Neural crest cell (in vitro differentiated cells): ENCODE results near the gene RPRD1B. TPM values are rescaled to one million over a fixed set of nuclear protein-coding genes. Genes with fewer than 3 reads are reported as not detected.

Experiments
- DNase-seq: peaks from one replicate; pipeline ENCODE4 v3.0.0; 2021; ENCODE audit warnings: low read depth, mixed read lengths, low spot score
- H3K27ac Mint-ChIP-seq: one replicate; pipeline ENCODE4 v1.8.0; 2021; ENCODE audit warnings: mild to moderate bottlenecking, mixed read lengths; ENCODE audit not compliant: unreplicated experiment
- H3K27me3 Mint-ChIP-seq: 2 replicates; pipeline ENCODE4 v1.8.0; 2021; ENCODE audit warnings: low read depth, mild to moderate bottlenecking, mixed read lengths
- H3K36me3 Mint-ChIP-seq: 2 replicates; pipeline ENCODE4 v1.8.0; 2021; ENCODE audit warnings: low read depth, mild to moderate bottlenecking, mixed read lengths
- H3K4me1 Mint-ChIP-seq: 2 replicates; pipeline ENCODE4 v1.8.0; 2021; ENCODE audit warnings: mixed read lengths
- H3K4me3 Mint-ChIP-seq: one replicate; pipeline ENCODE4 v1.8.0; 2021; ENCODE audit warnings: mild to moderate bottlenecking, mixed read lengths
- H3K9me3 Mint-ChIP-seq: 2 replicates; pipeline ENCODE4 v1.8.0; 2021; ENCODE audit warnings: mixed read lengths
- CTCF ChIP-seq: fragments of 200-600 bp; sonication (generic); conservative IDR thresholded peaks from 2 replicates; pipeline ENCODE4 v1.5.0; 2021; ENCODE audit warnings: antibody characterized with exemption, mild to moderate bottlenecking
- total RNA-seq: library from RNA; stranded (reverse); gene quantifications from 2 replicates; pipeline ENCODE4 v1.2.1, GENCODE V29; 2021

Gene RPRD1B
- total RNA-seq, 1 donor from 2014 or later: 41.1 TPM

GRCh38 chr20:38112261-38112929 lies 78.8 kb downstream of the RPRD1B start:
- no peaks in the 10 kb centered on the region for H3K9me3 Mint-ChIP-seq
- H3K27ac Mint-ChIP-seq: no peak overlapping the region
- DNase-seq: no peak

GRCh38 chr20:38112930-38113294 lies 79.4 kb downstream of the RPRD1B start:
- no peaks in the 10 kb centered on the region for H3K9me3 Mint-ChIP-seq
- no peaks in the 10 kb centered on the region for H3K36me3 Mint-ChIP-seq
- no peaks in the 10 kb centered on the region for H3K27me3 Mint-ChIP-seq
- H3K27ac Mint-ChIP-seq: no peak overlapping the region
- H3K4me1 Mint-ChIP-seq: peaks cover 9% of the 10 kb centered on the region
- no peak overlapping the region for H3K4me3 Mint-ChIP-seq
- DNase-seq: no peak
- no peak for TF ChIP-seq CTCF

More at GRCh38 chr20:38112261-38112929, 78.8 kb downstream of the RPRD1B start:
- Mint-ChIP-seq H3K4me3 (no peak overlapping the region), H3K4me1 (peaks cover 9% of the 10 kb centered on the region), H3K27me3 (no peaks in the 10 kb centered on the region), H3K36me3 (no peaks in the 10 kb centered on the region)
- TF ChIP-seq CTCF: no peak

GRCh38 chr20:38113401-38114325 lies 80.1 kb downstream of the RPRD1B start:
- H3K4me1 Mint-ChIP-seq: peaks cover 9% of the 10 kb centered on the region
- no peak overlapping the region for H3K4me3 Mint-ChIP-seq
- no peaks in the 10 kb centered on the region for H3K9me3 Mint-ChIP-seq
- no peaks in the 10 kb centered on the region for H3K27me3 Mint-ChIP-seq
- H3K36me3 Mint-ChIP-seq: no peaks in the 10 kb centered on the region
- DNase-seq: no peak
- no peak overlapping the region for H3K27ac Mint-ChIP-seq
- TF ChIP-seq CTCF: peak; percentile 46

GRCh38 chr20:38114353-38114791 lies 80.8 kb downstream of the RPRD1B start:
- H3K36me3 Mint-ChIP-seq: no peaks in the 10 kb centered on the region
- H3K4me1 Mint-ChIP-seq: peaks cover 4% of the 10 kb centered on the region
- H3K9me3 Mint-ChIP-seq: no peaks in the 10 kb centered on the region
- no peak overlapping the region for H3K4me3 Mint-ChIP-seq
- TF ChIP-seq CTCF: no peak
- no peak overlapping the region for H3K27ac Mint-ChIP-seq
- DNase-seq: no peak
- H3K27me3 Mint-ChIP-seq: no peaks in the 10 kb centered on the region

GRCh38 chr20:38115205-38115604 lies 81.7 kb downstream of the RPRD1B start:
- Mint-ChIP-seq H3K9me3 (no peaks in the 10 kb centered on the region), H3K27me3 (no peaks in the 10 kb centered on the region), H3K27ac (no peak overlapping the region), H3K4me3 (no peak overlapping the region), H3K36me3 (no peaks in the 10 kb centered on the region), H3K4me1 (peaks cover 3% of the 10 kb centered on the region)
- no peak for DNase-seq
- no peak for TF ChIP-seq CTCF
